Liver (tissue), 3 donors: Measurements from ENCODE around the gene ITGB2.

ENCODE experiments used
- EGR1 ChIP-seq, 2 donors: IDR thresholded peaks; 2 replicates each; pipeline ENCODE4 v1.6.1; 2016 to 2018; ENCODE audit warnings: antibody characterized with exemption in 2 of 2, low read depth in 2 of 2
- FOXA1 ChIP-seq: IDR thresholded peaks from 2 replicates; pipeline ENCODE4 v1.6.1; 2016; ENCODE audit warnings: antibody characterized with exemption
- FOXA2 ChIP-seq: IDR thresholded peaks from 2 replicates; pipeline ENCODE4 v1.6.1; 2016; ENCODE audit warnings: antibody characterized with exemption
- GABPA ChIP-seq, 2 donors: IDR thresholded peaks in 1 of 2; conservative IDR thresholded peaks in 1 of 2; 2 replicates each; pipeline ENCODE4 v1.6.1; 2016; ENCODE audit warnings: antibody characterized with exemption in 2 of 2, mild to moderate bottlenecking in 1 of 2, moderate library complexity in 1 of 2
- JUND ChIP-seq, 2 donors: IDR thresholded peaks; 2 replicates each; pipeline ENCODE4 v1.6.1; 2016; ENCODE audit warnings: antibody characterized with exemption in 2 of 2
- RAD21 ChIP-seq, 2 donors: IDR thresholded peaks; 2 replicates each; pipeline ENCODE4 v1.6.1; 2016; ENCODE audit warnings: antibody characterized with exemption in 2 of 2, mild to moderate bottlenecking in 2 of 2
- SP1 ChIP-seq: IDR thresholded peaks from 2 replicates; pipeline ENCODE4 v1.6.1; 2018; ENCODE audit warnings: antibody characterized with exemption, mild to moderate bottlenecking
- TAF1 ChIP-seq: conservative IDR thresholded peaks from 2 replicates; pipeline ENCODE4 v1.6.1; 2016; ENCODE audit warnings: antibody characterized with exemption, mild to moderate bottlenecking
- YY1 ChIP-seq: IDR thresholded peaks from 2 replicates; pipeline ENCODE4 v1.6.1; 2016; ENCODE audit warnings: antibody characterized with exemption, mild to moderate bottlenecking
- TF ChIP-seq, protein P1 (sequence below): IDR thresholded peaks from 2 replicates; pipeline ENCODE4 v1.6.1; 2016; ENCODE audit warnings: antibody characterized with exemption, mild to moderate bottlenecking
- TF ChIP-seq, protein P2 (sequence below): IDR thresholded peaks from 2 replicates; pipeline ENCODE4 v1.6.1; 2016; ENCODE audit warnings: antibody characterized with exemption
- TF ChIP-seq, protein P3 (sequence below): fragments of 150-350 bp; IDR thresholded peaks from 2 replicates; pipeline ENCODE4 v1.5.1; 2017; ENCODE audit warnings: improper control_type of control experiment, low read depth, low read length; ENCODE audit not compliant: missing input control
- TF ChIP-seq, protein P4 (sequence below): IDR thresholded peaks from 2 replicates; pipeline ENCODE4 v1.6.1; 2016; ENCODE audit warnings: antibody characterized with exemption
- TF ChIP-seq, protein P5 (sequence below): IDR thresholded peaks from 2 replicates; pipeline ENCODE4 v1.6.1; 2016; ENCODE audit warnings: antibody characterized with exemption
- donor health status: healthy.
- donor health status: healthy.

DNA sequence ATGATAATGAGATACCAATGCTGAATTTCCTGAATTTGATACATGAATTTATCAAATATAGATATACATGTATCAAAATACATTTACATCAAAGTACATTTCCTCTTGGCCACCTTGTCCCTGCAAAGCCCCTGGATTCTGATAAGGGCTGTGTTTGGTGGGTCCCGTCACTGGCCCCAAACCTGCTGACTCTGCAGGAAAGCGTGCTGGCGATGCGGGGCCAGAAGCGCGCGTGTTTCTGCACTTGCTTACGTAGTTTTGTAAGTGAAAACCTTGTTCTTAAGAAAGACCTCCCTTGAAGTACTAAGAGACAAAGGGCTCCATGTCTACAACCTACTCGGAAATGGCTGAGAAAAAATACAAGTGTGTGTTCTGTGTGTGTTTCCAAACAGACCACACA is 11.0 kb downstream of the ITGB2 start:
- no peak for TF ChIP-seq GABPA (IDR thresholded peaks at IDR 0.05 in 1 of 2, conservative IDR thresholded peaks at IDR 0.05 in 1 of 2)
- TF ChIP-seq, protein P1, sequence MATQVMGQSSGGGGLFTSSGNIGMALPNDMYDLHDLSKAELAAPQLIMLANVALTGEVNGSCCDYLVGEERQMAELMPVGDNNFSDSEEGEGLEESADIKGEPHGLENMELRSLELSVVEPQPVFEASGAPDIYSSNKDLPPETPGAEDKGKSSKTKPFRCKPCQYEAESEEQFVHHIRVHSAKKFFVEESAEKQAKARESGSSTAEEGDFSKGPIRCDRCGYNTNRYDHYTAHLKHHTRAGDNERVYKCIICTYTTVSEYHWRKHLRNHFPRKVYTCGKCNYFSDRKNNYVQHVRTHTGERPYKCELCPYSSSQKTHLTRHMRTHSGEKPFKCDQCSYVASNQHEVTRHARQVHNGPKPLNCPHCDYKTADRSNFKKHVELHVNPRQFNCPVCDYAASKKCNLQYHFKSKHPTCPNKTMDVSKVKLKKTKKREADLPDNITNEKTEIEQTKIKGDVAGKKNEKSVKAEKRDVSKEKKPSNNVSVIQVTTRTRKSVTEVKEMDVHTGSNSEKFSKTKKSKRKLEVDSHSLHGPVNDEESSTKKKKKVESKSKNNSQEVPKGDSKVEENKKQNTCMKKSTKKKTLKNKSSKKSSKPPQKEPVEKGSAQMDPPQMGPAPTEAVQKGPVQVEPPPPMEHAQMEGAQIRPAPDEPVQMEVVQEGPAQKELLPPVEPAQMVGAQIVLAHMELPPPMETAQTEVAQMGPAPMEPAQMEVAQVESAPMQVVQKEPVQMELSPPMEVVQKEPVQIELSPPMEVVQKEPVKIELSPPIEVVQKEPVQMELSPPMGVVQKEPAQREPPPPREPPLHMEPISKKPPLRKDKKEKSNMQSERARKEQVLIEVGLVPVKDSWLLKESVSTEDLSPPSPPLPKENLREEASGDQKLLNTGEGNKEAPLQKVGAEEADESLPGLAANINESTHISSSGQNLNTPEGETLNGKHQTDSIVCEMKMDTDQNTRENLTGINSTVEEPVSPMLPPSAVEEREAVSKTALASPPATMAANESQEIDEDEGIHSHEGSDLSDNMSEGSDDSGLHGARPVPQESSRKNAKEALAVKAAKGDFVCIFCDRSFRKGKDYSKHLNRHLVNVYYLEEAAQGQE, result no peak
- TF ChIP-seq, protein P2, sequence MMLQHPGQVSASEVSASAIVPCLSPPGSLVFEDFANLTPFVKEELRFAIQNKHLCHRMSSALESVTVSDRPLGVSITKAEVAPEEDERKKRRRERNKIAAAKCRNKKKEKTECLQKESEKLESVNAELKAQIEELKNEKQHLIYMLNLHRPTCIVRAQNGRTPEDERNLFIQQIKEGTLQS, result no peak
- TF ChIP-seq, protein P3, sequence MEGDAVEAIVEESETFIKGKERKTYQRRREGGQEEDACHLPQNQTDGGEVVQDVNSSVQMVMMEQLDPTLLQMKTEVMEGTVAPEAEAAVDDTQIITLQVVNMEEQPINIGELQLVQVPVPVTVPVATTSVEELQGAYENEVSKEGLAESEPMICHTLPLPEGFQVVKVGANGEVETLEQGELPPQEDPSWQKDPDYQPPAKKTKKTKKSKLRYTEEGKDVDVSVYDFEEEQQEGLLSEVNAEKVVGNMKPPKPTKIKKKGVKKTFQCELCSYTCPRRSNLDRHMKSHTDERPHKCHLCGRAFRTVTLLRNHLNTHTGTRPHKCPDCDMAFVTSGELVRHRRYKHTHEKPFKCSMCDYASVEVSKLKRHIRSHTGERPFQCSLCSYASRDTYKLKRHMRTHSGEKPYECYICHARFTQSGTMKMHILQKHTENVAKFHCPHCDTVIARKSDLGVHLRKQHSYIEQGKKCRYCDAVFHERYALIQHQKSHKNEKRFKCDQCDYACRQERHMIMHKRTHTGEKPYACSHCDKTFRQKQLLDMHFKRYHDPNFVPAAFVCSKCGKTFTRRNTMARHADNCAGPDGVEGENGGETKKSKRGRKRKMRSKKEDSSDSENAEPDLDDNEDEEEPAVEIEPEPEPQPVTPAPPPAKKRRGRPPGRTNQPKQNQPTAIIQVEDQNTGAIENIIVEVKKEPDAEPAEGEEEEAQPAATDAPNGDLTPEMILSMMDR, result no peak
- TF ChIP-seq RAD21 (IDR thresholded peaks at IDR 0.05), result no peak
- TF ChIP-seq, protein P4, sequence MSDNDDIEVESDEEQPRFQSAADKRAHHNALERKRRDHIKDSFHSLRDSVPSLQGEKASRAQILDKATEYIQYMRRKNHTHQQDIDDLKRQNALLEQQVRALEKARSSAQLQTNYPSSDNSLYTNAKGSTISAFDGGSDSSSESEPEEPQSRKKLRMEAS, result no peak
- TF ChIP-seq TAF1, result no peak
- no peak for TF ChIP-seq YY1
- TF ChIP-seq, protein P5, sequence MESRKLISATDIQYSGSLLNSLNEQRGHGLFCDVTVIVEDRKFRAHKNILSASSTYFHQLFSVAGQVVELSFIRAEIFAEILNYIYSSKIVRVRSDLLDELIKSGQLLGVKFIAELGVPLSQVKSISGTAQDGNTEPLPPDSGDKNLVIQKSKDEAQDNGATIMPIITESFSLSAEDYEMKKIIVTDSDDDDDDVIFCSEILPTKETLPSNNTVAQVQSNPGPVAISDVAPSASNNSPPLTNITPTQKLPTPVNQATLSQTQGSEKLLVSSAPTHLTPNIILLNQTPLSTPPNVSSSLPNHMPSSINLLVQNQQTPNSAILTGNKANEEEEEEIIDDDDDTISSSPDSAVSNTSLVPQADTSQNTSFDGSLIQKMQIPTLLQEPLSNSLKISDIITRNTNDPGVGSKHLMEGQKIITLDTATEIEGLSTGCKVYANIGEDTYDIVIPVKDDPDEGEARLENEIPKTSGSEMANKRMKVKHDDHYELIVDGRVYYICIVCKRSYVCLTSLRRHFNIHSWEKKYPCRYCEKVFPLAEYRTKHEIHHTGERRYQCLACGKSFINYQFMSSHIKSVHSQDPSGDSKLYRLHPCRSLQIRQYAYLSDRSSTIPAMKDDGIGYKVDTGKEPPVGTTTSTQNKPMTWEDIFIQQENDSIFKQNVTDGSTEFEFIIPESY, result no peak
- no peak for TF ChIP-seq JUND (IDR thresholded peaks at IDR 0.05)
- no peak for TF ChIP-seq EGR1 (IDR thresholded peaks at IDR 0.05; ENCODE audit: low read depth in 2 of 2)
- TF ChIP-seq FOXA2, result no peak
- TF ChIP-seq FOXA1, result no peak
- TF ChIP-seq SP1, result no peak
